HG03135 (cell line): ENCODE measurements around the gene SGTA.
A peak's percentile ranks its signal among the peaks of the same experiment; 100 is the strongest.

Source experiments
- ATAC-seq: cut with Tn5 transposase; IDR thresholded peaks from one replicate; pipeline ENCODE4 v1.9.1; 2021; ENCODE audit warnings: mild to moderate bottlenecking, moderate library complexity; ENCODE audit not compliant: unreplicated experiment

The SGTA gene

DNA sequence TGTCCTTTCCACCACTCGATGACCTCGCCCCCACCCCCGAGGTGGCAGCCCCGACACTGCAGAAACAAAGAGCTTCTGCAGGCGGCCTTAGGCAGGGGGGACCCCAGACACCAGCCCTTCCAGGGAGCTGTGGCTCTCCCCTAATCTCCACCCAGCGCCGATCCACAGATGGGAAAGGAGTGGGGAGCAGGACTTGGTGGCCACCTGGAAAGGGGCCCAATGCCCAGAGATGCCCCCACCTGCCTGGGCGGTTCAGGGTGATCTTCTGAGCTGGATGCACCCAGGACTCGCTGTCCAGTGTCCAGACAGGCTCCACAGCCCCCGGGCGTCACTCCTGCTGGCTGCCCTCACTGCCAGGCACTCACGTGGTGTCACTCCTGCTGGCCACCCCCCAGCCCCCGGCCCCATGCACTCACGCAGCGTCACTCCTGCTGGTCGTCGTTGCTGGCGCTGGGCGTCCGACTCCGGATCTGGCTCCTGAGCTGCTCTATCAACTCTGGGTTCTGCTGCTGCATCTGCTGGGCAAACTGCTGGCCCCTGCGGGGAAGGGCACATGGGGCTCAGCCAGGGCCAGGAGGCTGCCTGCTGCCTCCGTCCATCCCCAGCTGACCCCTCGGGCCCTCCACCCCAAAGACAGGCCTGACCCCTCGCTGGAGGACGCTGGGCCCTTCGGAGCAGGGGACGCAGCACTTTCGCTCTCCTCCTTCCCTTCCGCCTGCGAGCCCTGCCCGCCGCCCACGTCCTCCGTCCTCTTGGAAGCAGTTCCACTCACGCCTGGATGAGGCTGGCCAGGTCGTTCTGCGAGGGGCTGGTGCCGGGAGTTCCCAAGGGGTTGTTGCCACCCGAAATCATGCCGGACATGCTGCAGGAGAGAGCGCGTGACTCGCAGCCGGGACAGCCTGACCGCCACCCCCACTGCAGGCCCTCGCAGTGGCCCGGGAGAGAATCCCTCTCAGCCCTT is 25.9 kb downstream of the SGTA start:
- no peak for ATAC-seq

DNA sequence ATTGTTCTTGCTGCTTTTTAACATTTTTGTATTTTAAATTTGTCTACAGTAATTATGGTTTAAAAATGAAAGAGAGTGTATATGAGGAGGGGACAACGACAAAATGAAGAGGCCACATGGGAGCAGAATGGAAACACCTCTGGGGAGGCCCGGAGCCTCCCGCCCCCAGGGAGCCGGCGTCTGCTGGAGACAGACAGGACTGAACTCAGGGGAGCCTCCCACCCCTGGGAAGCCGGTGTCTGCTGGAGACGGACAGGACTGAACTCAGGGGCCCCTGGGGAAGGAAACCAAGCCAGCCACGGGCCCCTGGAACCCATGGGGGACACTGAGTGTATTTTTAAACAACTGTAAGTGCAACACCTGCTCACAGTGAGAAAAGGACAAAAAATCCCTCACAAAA is 26.6 kb downstream of the SGTA start:
- no peak for ATAC-seq

DNA sequence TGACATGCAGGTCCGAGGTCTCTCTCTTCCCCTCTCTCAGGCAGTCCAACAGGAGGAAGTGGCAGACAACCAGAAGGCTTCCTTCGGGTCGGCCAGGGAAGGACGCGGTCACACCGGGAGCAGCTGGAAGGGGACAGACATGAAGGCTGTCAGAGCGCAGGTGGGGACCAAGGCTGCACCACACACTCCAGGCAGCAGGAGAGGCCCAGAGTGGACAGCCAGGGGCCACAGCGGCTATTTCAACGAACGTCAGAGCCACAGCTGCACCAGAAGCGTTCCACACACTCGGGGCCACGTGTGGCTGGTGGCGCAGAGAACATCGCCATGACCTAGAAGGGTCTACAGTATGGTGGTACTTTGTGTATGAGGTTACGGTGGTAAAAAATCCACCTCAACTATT is 27.3 kb downstream of the SGTA start:
- ATAC-seq, result no peak

DNA sequence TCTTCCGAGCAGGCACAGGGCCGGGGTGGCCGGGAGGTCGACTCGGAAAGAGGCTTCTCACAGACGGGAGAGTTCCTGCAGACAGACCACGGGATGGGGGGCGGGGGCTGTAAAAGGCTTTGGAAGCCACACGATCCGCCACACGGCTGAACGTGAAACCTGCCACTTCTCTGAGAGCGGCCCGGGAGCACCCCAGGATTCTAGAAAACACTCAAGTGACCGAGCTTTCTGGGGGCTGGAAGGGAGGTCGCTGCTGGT is 27.7 kb downstream of the SGTA start:
- no peak for ATAC-seq

DNA sequence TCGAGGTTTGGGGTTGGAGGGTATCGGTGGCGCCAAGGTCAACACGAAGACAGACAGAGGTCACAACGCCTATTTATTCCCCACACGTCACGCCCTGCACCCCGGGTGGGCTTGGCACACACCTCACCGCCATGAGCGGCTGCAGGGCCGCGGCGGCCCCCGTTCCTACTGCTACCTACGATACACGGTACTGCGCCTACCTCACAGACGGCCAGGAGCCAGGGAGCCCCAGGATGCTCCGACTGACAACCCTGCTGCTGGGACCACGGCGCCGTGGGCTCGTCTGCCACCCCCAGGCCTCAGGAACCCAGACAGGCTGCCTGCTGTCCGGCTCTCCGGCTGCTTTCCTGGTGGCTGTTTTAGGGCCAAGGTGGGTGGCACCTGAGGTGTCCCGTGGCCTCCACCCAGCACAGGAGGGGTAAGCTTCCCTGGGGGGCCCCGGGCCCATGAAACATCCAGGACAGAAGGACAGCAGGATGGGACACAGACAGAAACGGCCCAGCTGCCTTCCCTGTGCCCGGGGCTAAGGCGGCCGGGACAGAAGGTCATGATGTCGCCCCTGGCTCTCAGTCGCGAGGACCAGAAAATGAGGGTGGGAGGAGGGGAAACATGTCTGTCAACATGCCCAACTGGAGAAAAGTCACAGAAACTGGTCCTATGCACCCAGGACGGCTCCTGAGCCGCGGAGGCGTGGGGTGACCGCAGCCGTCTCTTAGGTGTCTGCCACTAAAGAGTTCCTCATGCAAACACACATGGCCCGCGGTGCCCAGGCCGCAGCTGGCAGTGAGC is 28.2 kb downstream of the SGTA start:
- no peak for ATAC-seq

DNA sequence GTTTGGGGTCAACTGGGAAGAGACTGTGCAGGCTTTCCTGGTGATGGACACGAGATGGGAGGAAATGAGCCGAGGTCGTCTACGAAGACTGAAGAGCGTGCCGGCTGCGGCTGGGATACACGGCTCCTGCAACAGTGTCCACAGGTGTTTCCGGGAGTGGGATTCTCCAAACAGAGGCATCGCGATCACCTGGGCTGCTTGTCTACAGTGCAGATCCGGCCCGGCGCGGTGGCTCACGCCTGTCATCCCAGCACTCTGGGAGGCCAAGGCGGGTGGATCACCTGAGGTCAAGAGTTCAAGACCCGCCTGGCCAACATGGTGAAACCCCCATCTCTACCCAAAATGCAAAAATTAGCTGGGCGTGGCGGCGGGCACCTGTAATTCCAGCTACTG is 31.6 kb downstream of the SGTA start:
- ATAC-seq, result no peak

DNA sequence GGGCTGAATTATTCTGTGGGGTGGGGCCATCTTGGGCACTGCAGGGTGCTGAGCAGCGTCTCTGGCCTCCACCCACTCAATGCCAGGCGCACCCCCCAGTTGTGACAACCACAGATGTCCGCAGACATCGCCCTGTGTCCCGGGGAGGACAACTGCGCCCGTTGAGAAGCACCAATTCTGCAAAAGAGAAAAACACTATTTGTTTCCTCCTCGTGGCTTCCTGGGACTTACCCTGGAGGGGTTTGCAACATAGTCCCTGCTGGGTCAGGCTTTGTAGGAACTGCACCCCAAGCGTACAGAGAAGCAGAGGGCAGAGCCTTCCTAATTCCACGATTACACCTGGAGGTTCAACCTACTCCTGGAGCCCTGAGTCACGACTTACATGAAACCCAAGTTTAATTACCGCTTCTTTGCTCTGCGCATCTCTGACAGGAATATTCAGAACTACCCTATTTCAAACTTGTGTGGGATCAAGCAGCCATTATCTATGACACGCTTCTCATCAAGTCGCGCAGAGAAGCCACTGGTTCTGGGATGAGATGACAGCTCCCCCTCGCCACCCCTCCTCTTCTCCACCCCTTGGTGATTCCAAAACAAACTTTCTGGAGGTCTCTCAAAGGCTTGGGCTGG is 32.1 kb downstream of the SGTA start:
- ATAC-seq, result no peak

DNA sequence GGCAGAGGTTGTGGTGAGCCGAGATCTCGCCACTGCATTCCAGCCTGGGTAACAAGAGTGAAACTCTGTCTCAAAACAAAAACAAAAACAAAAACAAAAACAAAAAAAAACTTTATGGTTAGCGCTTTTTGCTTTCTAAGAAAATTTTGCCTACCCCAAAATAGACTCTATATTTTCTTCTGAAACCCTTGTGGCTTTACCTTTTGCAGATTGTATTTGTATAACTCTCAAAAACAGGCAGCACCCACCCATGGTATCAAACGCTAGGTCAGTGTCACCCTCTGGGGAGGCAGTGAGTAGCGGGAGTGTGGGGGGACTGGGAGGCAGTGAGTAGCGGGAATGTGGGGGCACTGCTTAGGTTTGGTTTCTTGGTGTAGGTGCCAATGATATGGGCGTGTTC is 35.7 kb downstream of the SGTA start:
- ATAC-seq, result no peak

DNA sequence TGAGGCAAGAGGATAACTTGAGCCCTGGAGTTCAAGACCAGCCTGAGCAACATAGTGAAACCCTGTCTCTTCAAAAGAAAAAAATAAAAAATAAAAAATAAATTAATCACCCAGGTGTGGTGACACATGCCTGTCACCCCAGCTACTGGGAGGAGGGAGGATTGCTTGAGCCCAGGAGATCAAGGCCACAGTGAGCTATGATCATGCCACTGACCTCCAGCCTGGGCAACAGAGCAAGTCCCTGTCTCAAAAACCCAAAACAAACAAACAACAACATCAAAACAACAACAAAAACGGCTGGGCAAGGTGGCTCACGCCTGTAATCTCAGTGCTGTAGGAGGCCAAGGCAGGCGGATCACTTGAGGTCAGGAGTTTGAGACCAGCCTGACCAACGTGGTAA is 39.0 kb downstream of the SGTA start:
- ATAC-seq, result no peak

DNA sequence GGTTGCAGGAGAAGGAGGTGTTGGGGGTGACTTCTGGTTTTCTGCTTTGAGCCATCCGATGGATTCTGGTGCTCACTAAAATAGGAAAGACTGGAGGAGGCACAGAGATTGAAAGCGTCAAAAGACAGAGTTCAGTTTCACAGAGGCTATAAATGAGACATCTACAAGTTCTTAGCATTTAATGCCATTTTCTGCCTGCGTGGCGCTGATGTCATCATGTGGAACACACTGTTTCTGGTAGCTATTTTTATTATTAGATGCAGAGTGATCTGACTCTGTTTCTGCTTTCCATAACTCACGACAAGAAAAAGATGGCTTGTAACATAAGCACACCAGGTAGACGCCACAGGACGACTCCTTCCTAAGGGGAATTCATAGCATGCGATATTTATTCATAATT is 40.0 kb downstream of the SGTA start:
- ATAC-seq, result no peak

DNA sequence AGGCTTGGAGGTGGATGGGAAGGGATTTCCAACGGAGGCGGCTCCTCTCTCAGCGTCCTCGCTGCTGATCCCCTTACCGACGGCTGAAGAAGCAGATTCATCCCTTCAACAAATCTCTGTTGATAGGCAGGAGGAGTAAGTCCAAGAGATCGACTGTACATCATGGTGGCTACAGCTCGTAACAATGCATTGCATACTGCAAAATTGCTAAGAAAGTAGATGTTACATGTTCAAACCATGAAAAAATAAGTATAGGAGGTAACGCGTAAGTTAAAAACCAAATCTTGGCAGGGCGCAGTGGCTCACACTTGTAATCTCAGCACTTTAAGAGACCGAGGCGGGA is 42.8 kb downstream of the SGTA start:
- no peak for ATAC-seq

DNA sequence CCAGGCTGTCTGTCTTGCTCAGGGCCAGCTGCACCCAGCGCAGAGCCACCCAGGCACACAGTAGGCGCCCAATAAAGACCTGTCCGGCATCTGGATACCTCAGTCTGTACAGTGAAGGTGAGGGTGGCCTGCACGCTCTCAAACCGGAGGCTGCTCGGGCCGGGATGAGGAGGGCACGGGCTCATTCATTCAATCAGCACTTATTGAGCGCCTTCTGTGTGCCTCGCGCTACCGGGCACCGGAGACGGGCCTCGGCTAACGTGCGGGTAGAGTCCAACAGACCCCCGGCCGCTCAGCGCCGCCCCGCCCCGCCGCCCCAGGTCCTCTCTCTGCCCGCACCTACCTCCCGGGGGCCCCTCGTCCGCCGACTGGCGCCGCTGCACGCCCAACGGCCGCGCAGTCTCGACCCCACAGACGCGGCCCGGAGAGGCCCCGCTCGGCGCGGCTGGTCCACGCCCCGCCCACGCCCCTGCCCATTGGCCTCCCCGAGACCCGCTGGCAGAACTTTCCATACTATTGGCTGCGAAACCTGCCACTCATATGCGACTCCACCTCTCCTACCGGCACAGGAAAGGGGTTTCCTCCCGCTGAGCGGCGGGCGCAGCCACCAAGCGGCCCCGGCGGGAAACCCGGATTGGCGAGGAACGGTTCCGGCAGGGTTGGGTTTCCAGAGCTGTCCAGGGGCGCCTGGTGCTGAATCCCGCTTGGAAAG is 43.3 kb downstream of the SGTA start, which contains the start of gene SLC39A3:
SLC39A3 (minus strand) TSS at position 416 of the 712 bp plus-strand sequence. CDS start 2,760 bp downstream, outside the sequence.
- peak; percentile 92 for ATAC-seq

DNA sequence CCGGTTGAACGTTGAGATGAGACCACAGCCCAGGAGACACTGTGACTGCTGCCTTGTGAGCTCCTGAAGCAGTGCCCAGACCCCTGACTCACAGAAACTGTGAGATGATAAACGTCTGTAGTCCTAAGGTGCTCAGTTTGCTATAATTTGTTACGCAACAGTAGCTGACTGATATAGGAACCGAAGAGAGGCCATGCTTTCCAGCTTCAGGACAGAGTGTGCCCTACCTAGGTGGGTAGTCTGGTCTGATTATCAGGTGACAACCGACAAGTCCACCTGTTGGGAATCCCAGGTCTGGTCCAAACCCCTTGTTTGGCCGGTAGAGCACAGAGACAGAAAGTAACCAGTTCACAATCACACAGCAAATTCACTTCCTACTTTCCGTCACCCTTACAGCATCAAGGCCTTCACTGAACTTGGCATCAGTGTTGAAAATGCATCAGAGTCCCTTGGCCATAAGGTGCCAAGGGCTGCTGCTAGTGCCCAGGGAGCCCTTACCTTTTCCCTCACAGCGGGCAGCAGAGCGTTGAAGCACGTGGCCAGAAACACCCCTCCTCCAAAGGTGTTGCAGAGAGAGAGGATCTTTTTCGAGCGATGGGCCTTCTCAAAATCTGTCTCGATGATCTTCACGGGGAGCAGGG is 46.4 kb downstream of the SGTA start:
- ATAC-seq, result no peak

DNA sequence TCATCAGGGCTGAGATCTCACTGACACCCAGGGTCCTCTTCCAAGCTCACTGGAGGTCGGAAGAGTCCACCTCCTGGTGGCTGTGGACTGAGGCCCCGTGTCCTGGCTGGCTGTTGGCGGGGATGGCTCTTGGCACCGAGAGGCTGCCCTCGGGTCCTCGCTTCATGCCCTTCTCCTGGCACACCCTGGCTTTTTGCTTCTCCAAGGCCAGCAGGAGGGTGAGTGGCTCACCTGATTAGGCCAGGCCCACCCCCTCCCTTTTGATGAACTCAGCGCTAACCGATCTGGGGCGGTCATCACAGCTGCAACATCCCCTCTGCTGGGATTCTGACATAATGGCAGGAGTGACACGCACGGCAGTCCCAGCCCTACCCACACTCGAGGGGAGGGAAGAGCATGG is 47.7 kb downstream of the SGTA start:
- ATAC-seq, result no peak

DNA sequence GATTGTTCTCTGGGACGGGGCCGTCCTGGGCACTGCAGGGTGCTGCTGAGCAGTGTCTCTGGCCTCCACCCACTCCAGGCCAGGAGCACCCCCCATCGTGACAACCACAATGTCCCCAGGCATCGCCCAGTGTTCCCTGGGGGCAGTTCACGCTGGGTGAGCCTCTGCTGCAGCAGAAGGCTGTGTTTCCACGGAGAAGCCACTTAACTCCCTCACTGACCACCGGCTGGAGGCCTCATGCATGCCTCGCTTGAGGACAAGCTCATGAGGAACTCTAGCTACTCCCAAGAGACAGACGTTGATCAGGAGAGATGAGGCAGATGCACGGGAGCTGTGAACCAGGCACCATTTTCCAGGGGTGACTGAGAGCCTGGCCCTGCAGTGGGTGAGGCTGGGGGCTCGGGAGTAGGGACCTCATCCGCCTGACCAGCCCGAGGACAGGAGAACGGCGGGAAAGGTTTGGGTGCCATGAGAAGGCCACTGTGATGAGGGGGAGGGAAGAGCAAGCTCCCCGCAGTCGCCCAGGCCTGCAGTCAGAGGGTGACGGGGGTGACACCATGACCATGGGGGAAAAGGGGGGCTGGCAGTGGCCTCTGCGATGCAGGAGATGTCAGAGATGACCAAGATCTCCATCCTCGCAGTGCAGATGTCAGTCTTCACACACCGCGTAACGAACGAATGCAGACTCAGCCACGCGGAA is 48.3 kb downstream of the SGTA start:
- no peak for ATAC-seq

DNA sequence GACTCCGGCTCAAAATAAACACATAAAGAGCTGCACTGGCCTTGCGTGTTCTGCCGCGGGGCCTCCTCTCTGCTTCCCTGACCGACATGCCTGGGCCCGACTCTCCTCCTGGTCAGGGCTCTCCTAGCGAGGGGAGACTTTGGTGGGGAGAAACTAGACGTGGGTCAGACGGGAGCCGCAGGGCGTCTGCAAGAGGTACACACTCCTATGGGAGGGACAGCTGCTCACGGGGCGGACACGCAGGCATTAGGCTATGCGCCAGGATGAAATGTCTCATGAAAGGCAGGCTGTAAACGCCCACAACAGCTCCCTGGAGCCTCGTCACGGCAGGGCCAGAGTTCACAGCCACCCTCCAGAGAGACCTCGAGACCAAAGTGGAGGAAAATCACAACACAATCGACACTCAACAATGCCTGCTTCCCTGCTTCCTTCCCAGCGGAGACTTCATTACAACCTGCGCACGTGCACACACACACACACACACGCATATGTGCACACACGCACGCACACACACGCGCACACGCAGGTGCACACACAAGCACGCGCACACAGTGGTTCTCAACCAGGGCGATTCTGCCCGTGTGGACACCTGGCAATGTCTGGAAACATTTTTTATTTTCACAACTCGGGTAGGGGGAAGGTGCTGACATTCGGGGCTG is 49.0 kb downstream of the SGTA start:
- ATAC-seq, result no peak

DNA sequence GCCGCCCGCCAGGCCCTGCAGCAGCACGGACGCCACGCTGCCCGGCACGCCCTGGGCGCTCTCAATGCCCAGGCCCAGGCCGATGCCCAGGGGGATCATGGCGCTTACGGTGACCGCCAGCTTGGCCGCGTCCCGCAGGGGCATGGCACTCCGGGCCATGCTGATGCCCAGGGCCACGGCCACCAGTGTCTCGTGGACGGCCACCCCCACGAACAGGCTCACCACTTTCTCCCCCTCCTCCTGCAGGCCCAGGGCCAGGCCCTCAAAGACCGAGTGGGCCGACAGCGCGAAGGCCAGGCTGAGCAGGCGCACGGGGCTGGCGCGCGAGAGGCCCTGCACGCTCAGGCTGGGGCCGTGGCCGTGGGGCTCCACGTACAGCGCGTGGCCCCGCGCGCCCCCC is 50.2 kb downstream of the SGTA start:
- no peak for ATAC-seq

DNA sequence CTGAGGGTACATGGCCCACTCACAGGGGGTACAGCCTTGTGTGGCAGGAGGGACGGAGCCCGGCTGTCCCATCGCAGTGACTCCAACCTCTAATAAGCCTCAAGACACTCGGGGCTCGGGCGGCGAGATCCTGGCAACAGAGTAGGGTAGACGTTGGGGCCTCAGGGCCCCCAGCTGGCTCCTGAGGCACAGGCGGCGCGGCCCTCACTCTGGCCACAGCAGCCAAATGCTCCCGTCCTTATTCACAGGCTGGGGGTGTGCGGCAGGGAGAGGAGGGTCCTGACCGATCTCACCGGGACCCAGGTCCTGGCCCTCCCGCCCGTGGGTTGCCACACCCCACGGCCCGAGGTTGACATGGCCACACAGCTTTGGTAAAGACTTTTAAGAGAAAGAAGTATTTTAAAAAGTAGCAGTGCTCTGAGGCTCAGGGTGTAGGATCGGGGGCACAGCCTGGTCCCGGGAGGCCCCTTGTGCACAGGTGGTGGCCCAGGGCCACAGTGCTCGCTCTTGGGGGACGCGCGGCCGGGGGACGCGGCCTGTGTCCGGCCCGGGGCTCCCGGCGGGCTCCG is 50.8 kb downstream of the SGTA start:
- no peak for ATAC-seq
